ENCODE results near the gene MTFR2.

The MTFR2 gene

GRCh38 chr6:136181861-136182260, 68.2 kb downstream of the MTFR2 start:
- DNase-seq: no peak

DNA sequence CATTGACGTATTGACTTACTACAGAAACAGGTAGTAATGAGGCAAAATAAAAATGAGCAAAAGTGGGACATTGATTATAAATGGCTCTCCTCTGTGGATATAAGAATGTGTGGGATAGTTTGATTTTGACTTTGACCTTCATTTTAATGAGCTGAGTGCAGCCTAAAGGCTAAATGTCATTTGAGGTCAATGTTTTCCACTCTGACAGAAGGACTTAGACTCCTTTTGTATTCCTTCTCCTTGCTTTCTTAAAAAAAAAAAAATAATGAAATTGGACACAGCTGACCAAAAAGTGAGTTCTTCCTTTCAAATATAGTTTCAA, 68.6 kb downstream of the MTFR2 start:
- no peak for DNase-seq

Data from activated CD8-positive, alpha-beta memory T cell treated with anti-CD3 and anti-CD28 coated beads, Interleukin-2, amount 50 U/mL, for 4 hours (primary cell).